Liver (tissue), 9 donors: ENCODE results near the gene ZSWIM8. TPM values are rescaled to one million over a fixed set of nuclear protein-coding genes. Genes with fewer than 3 reads are reported as not detected.

Experiments used
- DNase-seq: peaks from one replicate; pipeline ENCODE4 v3.0.0-alpha.2; 2017; ENCODE audit warnings: low spot score
- H3K27ac ChIP-seq, 2 donors: one replicate each; pipeline ENCODE4 v1.7.0; 2013; ENCODE audit warnings: inconsistent platforms in 2 of 2, low read length in 2 of 2, control low read depth in 1 of 2, low read depth in 1 of 2, mild to moderate bottlenecking in 1 of 2
- H3K27me3 ChIP-seq, 4 donors: one replicate each; pipeline versions ENCODE4 v1.6.1 to v1.7.0; 2013; ENCODE audit warnings: low read length in 3 of 4, inconsistent platforms in 1 of 4, mild to moderate bottlenecking in 1 of 4, moderate library complexity in 1 of 4; ENCODE audit not compliant: control insufficient read depth in 4 of 4, insufficient read depth in 4 of 4
- H3K36me3 ChIP-seq, 4 donors: one replicate each; pipeline versions ENCODE4 v1.6.1 to v1.7.0; 2013; ENCODE audit warnings: low read length in 3 of 4, mild to moderate bottlenecking in 3 of 4, low read depth in 1 of 4, moderate library complexity in 1 of 4; ENCODE audit not compliant: control insufficient read depth in 4 of 4, insufficient read depth in 3 of 4
- H3K4me1 ChIP-seq, 4 donors: one replicate each; pipeline versions ENCODE4 v1.6.1 to v1.7.0; 2013; ENCODE audit warnings: low read length in 3 of 4, mild to moderate bottlenecking in 3 of 4, moderate library complexity in 1 of 4; ENCODE audit not compliant: control insufficient read depth in 4 of 4, insufficient read depth in 4 of 4
- H3K4me3 ChIP-seq, 3 donors: one replicate each; pipeline versions ENCODE4 v1.6.1 to v1.7.0; 2013; ENCODE audit warnings: low read length in 3 of 3, control low read depth in 1 of 3, low read depth in 1 of 3, mild to moderate bottlenecking in 1 of 3
- H3K9ac ChIP-seq, 2 donors: one replicate each; pipeline ENCODE4 v1.7.0; 2013; ENCODE audit warnings: low read length in 2 of 2, mild to moderate bottlenecking in 2 of 2, moderate library complexity in 2 of 2, control low read depth in 1 of 2, low read depth in 1 of 2
- H3K9me3 ChIP-seq, 4 donors: one replicate each; pipeline versions ENCODE4 v1.6.1 to v1.7.0; 2013; ENCODE audit warnings: low read length in 3 of 4; ENCODE audit not compliant: control insufficient read depth in 4 of 4
- EGR1 ChIP-seq, 2 donors: IDR thresholded peaks; 2 replicates each; pipeline ENCODE4 v1.6.1; 2016 to 2018; ENCODE audit warnings: antibody characterized with exemption in 2 of 2, low read depth in 2 of 2
- FOXA1 ChIP-seq: IDR thresholded peaks from 2 replicates; pipeline ENCODE4 v1.6.1; 2016; ENCODE audit warnings: antibody characterized with exemption
- GABPA ChIP-seq, 2 donors: IDR thresholded peaks in 1 of 2; conservative IDR thresholded peaks in 1 of 2; 2 replicates each; pipeline ENCODE4 v1.6.1; 2016; ENCODE audit warnings: antibody characterized with exemption in 2 of 2, mild to moderate bottlenecking in 1 of 2, moderate library complexity in 1 of 2
- HNF4A ChIP-seq, 2 donors: conservative IDR thresholded peaks; 2 replicates each; pipeline ENCODE4 v1.6.1; 2016; ENCODE audit warnings: antibody characterized with exemption in 2 of 2, mild to moderate bottlenecking in 2 of 2
- JUND ChIP-seq, 2 donors: IDR thresholded peaks; 2 replicates each; pipeline ENCODE4 v1.6.1; 2016; ENCODE audit warnings: antibody characterized with exemption in 2 of 2
- NR2F2 ChIP-seq: IDR thresholded peaks from 2 replicates; pipeline ENCODE4 v1.6.1; 2016; ENCODE audit warnings: antibody characterized with exemption
- RAD21 ChIP-seq, 2 donors: IDR thresholded peaks; 2 replicates each; pipeline ENCODE4 v1.6.1; 2016; ENCODE audit warnings: antibody characterized with exemption in 2 of 2, mild to moderate bottlenecking in 2 of 2
- RXRA ChIP-seq, 2 donors: IDR thresholded peaks; 2 replicates each; pipeline ENCODE4 v1.6.1; 2017 to 2018; ENCODE audit warnings: antibody characterized with exemption in 2 of 2, mild to moderate bottlenecking in 1 of 2
- SP1 ChIP-seq: IDR thresholded peaks from 2 replicates; pipeline ENCODE4 v1.6.1; 2018; ENCODE audit warnings: antibody characterized with exemption, mild to moderate bottlenecking
- TAF1 ChIP-seq: conservative IDR thresholded peaks from 2 replicates; pipeline ENCODE4 v1.6.1; 2016; ENCODE audit warnings: antibody characterized with exemption, mild to moderate bottlenecking
- YY1 ChIP-seq: IDR thresholded peaks from 2 replicates; pipeline ENCODE4 v1.6.1; 2016; ENCODE audit warnings: antibody characterized with exemption, mild to moderate bottlenecking
- WGBS: extraction: QIAGEN DNeasy Blood & Tissue Kit; methylation state at CpG from one replicate; pipeline ENCODE4 v1.1.7; 2013; 5-methylcytosine and 5-hydroxymethylcytosine counted together
- polyA plus RNA-seq, 2 donors: library from polyadenylated mRNA; stranded (reverse) in 1 of 2; unstranded in 1 of 2; fragments of 200-250 nt in 1 of 2; fragments of >200 nt in 1 of 2; fragmentation: Nextera tagmentation in 1 of 2; extraction: Ambion mirVana in 1 of 2; gene quantifications; one replicate each; pipeline versions ENCODE4 v1.2.1 to v1.2.3, GENCODE V29; 2013 to 2015
- total RNA-seq, 2 donors: library from RNA; depleted of rRNA; stranded (reverse); fragments of >200 nt; gene quantifications; one replicate each; pipeline ENCODE4 v1.2.3, GENCODE V29; 2014
- TF ChIP-seq, protein P1 (sequence below): fragments of 150-350 bp; IDR thresholded peaks from 2 replicates; pipeline ENCODE4 v1.5.1; 2017; ENCODE audit warnings: improper control_type of control experiment, low read depth, low read length; ENCODE audit not compliant: missing input control
- TF ChIP-seq, protein P2 (sequence below): IDR thresholded peaks from 2 replicates; pipeline ENCODE4 v1.6.1; 2016; ENCODE audit warnings: antibody characterized with exemption
- TF ChIP-seq, protein P3 (sequence below): IDR thresholded peaks from 2 replicates; pipeline ENCODE4 v1.6.1; 2016; ENCODE audit warnings: antibody characterized with exemption
- TF ChIP-seq, protein P4 (sequence below): IDR thresholded peaks from 2 replicates; pipeline ENCODE4 v1.6.1; 2016; ENCODE audit warnings: antibody characterized with exemption, mild to moderate bottlenecking
- TF ChIP-seq, protein P5 (sequence below): IDR thresholded peaks from 2 replicates; pipeline ENCODE4 v1.6.1; 2016; ENCODE audit warnings: antibody characterized with exemption
- donor health status: healthy.
- donor health status: healthy.
- donor health status: healthy.
- donor health status: healthy.
- donor health status: healthy.

Gene ZSWIM8
- total and polyA plus RNA-seq, 4 donors, result 33.3 to 66.2 (median 44.4) TPM

DNA sequence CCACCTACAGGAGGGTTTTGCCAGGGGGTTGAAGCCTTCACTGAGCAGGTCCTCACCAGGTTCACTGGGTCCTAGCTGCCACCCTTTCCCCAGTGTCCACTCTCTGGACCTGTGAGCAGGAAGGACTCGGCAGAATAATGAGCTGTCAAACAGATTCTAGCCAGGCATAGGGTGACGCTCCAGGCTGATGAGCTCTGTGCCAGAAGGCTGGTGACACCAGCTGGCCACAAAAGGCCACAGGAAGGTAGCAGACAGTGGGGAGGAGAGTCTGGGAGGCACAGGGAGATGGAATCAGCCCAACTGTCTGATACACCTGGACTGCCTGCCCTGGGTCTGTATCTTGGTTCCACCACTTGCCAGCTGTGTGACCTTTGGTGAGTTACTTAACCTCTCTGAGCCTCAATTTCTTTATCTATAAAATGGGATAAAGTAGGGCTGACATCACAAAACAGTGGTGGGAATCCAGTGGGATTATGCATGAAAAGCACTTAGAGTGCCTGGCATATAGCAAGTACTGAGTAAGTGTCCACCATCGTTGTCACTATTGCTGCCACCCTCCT is 52.7 kb downstream of the ZSWIM8 start:
- no peaks in the 10 kb centered on the region for H3K9me3 ChIP-seq
- peaks cover 18 to 61% (median 42%) of the 10 kb centered on the region in 4 donors for H3K4me1 ChIP-seq
- 60% methylated on average over 3 of the region's 3 CpGs for WGBS
- TF ChIP-seq RXRA (IDR thresholded peaks at IDR 0.05) (no peak), YY1 (no peak), FOXA1 (no peak), EGR1 (IDR thresholded peaks at IDR 0.05; ENCODE audit: low read depth in 2 of 2) (no peak), RAD21 (IDR thresholded peaks at IDR 0.05) (no peak)
- H3K9ac ChIP-seq, result no peak overlapping the region
- DNase-seq, result no peak
- H3K27me3 ChIP-seq, result no peaks in the 10 kb centered on the region
- H3K36me3 ChIP-seq, result peaks cover 0 to 6% (median 1%) of the 10 kb centered on the region in 4 donors
- no peak overlapping the region for H3K4me3 ChIP-seq
- H3K27ac ChIP-seq, result no peak overlapping the region

DNA sequence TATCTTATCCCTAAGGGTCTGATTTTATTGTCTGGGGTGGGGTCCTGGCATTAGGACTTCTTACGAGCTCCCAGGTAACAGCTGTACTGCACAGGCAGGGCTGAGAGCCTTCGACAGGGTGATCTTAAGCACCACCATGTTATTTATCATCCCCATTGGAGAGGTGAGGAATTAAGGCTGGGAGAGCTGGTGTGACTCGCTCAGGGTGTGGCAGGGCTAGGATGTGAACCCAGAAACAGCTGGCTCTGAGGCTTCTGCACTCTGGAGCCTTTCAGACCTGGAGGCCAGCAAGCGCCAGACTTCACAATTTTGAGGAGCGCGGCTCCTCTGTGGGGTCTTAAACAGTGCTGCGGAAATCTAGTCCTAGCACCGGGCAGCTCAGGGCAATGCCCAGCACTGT is 53.4 kb downstream of the ZSWIM8 start:
- Histone ChIP-seq H3K9me3 (no peaks in the 10 kb centered on the region), H3K36me3 (peaks cover 0 to 6% (median 1%) of the 10 kb centered on the region in 4 donors), H3K4me3 (no peak overlapping the region), H3K9ac (no peak overlapping the region), H3K27ac (no peak overlapping the region), H3K4me1 (peaks cover 18 to 61% (median 42%) of the 10 kb centered on the region in 4 donors), H3K27me3 (no peaks in the 10 kb centered on the region)
- TF ChIP-seq YY1 (no peak), SP1 (no peak), RXRA (IDR thresholded peaks at IDR 0.05) (no peak), GABPA (IDR thresholded peaks at IDR 0.05 in 1 of 2, conservative IDR thresholded peaks at IDR 0.05 in 1 of 2) (no peak), TAF1 (no peak), RAD21 (IDR thresholded peaks at IDR 0.05) (no peak), EGR1 (IDR thresholded peaks at IDR 0.05; ENCODE audit: low read depth in 2 of 2) (no peak), FOXA1 (no peak), NR2F2 (no peak), JUND (IDR thresholded peaks at IDR 0.05) (no peak)
- TF ChIP-seq, protein P1, sequence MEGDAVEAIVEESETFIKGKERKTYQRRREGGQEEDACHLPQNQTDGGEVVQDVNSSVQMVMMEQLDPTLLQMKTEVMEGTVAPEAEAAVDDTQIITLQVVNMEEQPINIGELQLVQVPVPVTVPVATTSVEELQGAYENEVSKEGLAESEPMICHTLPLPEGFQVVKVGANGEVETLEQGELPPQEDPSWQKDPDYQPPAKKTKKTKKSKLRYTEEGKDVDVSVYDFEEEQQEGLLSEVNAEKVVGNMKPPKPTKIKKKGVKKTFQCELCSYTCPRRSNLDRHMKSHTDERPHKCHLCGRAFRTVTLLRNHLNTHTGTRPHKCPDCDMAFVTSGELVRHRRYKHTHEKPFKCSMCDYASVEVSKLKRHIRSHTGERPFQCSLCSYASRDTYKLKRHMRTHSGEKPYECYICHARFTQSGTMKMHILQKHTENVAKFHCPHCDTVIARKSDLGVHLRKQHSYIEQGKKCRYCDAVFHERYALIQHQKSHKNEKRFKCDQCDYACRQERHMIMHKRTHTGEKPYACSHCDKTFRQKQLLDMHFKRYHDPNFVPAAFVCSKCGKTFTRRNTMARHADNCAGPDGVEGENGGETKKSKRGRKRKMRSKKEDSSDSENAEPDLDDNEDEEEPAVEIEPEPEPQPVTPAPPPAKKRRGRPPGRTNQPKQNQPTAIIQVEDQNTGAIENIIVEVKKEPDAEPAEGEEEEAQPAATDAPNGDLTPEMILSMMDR, result no peak
- TF ChIP-seq, protein P2, sequence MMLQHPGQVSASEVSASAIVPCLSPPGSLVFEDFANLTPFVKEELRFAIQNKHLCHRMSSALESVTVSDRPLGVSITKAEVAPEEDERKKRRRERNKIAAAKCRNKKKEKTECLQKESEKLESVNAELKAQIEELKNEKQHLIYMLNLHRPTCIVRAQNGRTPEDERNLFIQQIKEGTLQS, result no peak
- TF ChIP-seq, protein P3, sequence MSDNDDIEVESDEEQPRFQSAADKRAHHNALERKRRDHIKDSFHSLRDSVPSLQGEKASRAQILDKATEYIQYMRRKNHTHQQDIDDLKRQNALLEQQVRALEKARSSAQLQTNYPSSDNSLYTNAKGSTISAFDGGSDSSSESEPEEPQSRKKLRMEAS, result no peak
- DNase-seq, result no peak
- WGBS, result 97% methylated on average over 8 of the region's 8 CpGs

DNA sequence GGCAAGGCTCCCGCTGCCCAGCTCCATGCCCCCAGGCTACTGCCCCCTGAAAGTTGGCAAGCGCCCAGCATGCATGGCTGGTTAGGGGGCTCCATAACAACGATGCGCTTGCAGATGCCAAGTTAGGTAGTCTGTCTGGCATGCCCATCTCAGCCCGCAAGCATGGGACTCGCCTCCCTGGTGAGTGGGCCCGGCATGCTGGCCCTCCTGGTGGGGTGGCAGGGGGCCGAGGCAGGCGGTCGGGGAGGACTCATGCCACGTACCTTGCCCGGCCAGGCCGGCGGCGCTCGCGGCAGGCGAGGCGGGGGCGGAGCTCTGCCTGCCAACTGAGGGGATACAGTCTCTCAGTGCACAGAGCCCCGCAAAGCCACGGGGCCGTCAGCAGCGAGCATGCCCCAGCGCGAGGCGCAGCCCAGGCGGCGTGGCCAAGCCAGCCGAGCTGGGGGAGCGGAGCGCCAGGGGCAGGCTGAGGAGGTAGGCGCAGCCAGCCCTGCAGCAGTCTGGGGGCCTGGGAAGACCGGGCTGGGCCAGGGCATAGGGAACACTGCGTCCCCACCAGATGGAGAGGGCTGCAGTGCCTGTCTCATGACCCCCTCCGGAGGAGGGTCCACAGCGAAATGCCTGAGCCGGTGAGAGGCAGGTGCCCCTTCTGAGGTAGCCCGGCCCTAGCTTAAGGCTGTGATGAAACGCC is 54.0 kb downstream of the ZSWIM8 start:
- Histone ChIP-seq H3K9ac (no peak overlapping the region), H3K9me3 (no peaks in the 10 kb centered on the region), H3K4me1 (peaks cover 18 to 61% (median 42%) of the 10 kb centered on the region in 4 donors), H3K36me3 (peaks cover 0 to 6% (median 1%) of the 10 kb centered on the region in 4 donors), H3K27me3 (no peaks in the 10 kb centered on the region), H3K27ac (peak overlapping the region in 1 of 2 donors; percentile 47), H3K4me3 (no peak overlapping the region)
- DNase-seq, result no peak
- 96% methylated on average over 40 of the region's 40 CpGs for WGBS
- TF ChIP-seq HNF4A (conservative IDR thresholded peaks at IDR 0.05) (no peak), FOXA1 (no peak), SP1 (no peak), GABPA (IDR thresholded peaks at IDR 0.05 in 1 of 2, conservative IDR thresholded peaks at IDR 0.05 in 1 of 2) (no peak), NR2F2 (no peak), RXRA (IDR thresholded peaks at IDR 0.05) (no peak), YY1 (no peak), TAF1 (no peak)
- TF ChIP-seq, protein P4, sequence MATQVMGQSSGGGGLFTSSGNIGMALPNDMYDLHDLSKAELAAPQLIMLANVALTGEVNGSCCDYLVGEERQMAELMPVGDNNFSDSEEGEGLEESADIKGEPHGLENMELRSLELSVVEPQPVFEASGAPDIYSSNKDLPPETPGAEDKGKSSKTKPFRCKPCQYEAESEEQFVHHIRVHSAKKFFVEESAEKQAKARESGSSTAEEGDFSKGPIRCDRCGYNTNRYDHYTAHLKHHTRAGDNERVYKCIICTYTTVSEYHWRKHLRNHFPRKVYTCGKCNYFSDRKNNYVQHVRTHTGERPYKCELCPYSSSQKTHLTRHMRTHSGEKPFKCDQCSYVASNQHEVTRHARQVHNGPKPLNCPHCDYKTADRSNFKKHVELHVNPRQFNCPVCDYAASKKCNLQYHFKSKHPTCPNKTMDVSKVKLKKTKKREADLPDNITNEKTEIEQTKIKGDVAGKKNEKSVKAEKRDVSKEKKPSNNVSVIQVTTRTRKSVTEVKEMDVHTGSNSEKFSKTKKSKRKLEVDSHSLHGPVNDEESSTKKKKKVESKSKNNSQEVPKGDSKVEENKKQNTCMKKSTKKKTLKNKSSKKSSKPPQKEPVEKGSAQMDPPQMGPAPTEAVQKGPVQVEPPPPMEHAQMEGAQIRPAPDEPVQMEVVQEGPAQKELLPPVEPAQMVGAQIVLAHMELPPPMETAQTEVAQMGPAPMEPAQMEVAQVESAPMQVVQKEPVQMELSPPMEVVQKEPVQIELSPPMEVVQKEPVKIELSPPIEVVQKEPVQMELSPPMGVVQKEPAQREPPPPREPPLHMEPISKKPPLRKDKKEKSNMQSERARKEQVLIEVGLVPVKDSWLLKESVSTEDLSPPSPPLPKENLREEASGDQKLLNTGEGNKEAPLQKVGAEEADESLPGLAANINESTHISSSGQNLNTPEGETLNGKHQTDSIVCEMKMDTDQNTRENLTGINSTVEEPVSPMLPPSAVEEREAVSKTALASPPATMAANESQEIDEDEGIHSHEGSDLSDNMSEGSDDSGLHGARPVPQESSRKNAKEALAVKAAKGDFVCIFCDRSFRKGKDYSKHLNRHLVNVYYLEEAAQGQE, result no peak
- TF ChIP-seq, protein P2, result no peak
- TF ChIP-seq, protein P5, sequence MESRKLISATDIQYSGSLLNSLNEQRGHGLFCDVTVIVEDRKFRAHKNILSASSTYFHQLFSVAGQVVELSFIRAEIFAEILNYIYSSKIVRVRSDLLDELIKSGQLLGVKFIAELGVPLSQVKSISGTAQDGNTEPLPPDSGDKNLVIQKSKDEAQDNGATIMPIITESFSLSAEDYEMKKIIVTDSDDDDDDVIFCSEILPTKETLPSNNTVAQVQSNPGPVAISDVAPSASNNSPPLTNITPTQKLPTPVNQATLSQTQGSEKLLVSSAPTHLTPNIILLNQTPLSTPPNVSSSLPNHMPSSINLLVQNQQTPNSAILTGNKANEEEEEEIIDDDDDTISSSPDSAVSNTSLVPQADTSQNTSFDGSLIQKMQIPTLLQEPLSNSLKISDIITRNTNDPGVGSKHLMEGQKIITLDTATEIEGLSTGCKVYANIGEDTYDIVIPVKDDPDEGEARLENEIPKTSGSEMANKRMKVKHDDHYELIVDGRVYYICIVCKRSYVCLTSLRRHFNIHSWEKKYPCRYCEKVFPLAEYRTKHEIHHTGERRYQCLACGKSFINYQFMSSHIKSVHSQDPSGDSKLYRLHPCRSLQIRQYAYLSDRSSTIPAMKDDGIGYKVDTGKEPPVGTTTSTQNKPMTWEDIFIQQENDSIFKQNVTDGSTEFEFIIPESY, result no peak
